ENCODE measurements around the gene AP3S2. TPM values are rescaled to one million over a fixed set of nuclear protein-coding genes. Genes with fewer than 3 reads are reported as not detected.

The AP3S2 gene
- total and polyA plus RNA-seq, 2 of the 13 experiments (the other 11 are each of a cell fraction or from before 2014, with no cell fraction given), result 17.6 to 44.4 TPM

- TF ChIP-seq HMG20A (CRISPR knock-in tag; IDR thresholded peaks at IDR 0.05; ENCODE audit: borderline replicate concordance) (no peak), HMGXB4 (CRISPR knock-in tag; IDR thresholded peaks at IDR 0.05; ENCODE audit: borderline replicate concordance in 1 of 2, low read depth in 1 of 2) (peak in 1 of 2 experiments; percentile 56; a peak in 2 of 4 replicates), ZNF558 (CRISPR knock-in tag; IDR thresholded peaks at IDR 0.05; ENCODE audit: borderline replicate concordance) (0 out of 2 replicates have a peak, but pooled peaks have one; percentile 40), ZNF446 (CRISPR knock-in tag; IDR thresholded peaks at IDR 0.05) (no peak), ZBTB2 (CRISPR knock-in tag; IDR thresholded peaks at IDR 0.05; ENCODE audit: low read depth) (peak; percentile 8; the same call in 1 of the 2 replicates), MAFG (CRISPR knock-in tag; IDR thresholded peaks at IDR 0.05) (no peak), MAFK (conservative IDR thresholded peaks at IDR 0.05 in 1 of 2, IDR thresholded peaks at IDR 0.05 in 1 of 2; ENCODE audit: low read length in 2 of 2) (no peak), WIZ (CRISPR knock-in tag; IDR thresholded peaks at IDR 0.05) (no peak), EZH2 (conservative IDR thresholded peaks at IDR 0.05; ENCODE audit: low read depth, low read length) (no peak), SOX6 (IDR thresholded peaks at IDR 0.05) (no peak), SOX6 (CRISPR knock-in tag; IDR thresholded peaks at IDR 0.05) (no peak), RFXAP (CRISPR knock-in tag; IDR thresholded peaks at IDR 0.05; ENCODE audit: borderline replicate concordance) (no peak), ZFP36L1 (CRISPR knock-in tag; IDR thresholded peaks at IDR 0.05) (no peak), NFIB (CRISPR knock-in tag; IDR thresholded peaks at IDR 0.05; ENCODE audit: borderline replicate concordance) (no peak), IRF9 (CRISPR knock-in tag; IDR thresholded peaks at IDR 0.05; ENCODE audit: borderline replicate concordance) (peak; percentile 51; the same call in 1 of the 2 replicates)
- TF ChIP-seq, protein P1, sequence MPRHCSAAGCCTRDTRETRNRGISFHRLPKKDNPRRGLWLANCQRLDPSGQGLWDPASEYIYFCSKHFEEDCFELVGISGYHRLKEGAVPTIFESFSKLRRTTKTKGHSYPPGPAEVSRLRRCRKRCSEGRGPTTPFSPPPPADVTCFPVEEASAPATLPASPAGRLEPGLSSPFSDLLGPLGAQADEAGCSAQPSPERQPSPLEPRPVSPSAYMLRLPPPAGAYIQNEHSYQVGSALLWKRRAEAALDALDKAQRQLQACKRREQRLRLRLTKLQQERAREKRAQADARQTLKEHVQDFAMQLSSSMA (CRISPR knock-in tag; IDR thresholded peaks at IDR 0.05), result no peak
- TF ChIP-seq, protein P2, sequence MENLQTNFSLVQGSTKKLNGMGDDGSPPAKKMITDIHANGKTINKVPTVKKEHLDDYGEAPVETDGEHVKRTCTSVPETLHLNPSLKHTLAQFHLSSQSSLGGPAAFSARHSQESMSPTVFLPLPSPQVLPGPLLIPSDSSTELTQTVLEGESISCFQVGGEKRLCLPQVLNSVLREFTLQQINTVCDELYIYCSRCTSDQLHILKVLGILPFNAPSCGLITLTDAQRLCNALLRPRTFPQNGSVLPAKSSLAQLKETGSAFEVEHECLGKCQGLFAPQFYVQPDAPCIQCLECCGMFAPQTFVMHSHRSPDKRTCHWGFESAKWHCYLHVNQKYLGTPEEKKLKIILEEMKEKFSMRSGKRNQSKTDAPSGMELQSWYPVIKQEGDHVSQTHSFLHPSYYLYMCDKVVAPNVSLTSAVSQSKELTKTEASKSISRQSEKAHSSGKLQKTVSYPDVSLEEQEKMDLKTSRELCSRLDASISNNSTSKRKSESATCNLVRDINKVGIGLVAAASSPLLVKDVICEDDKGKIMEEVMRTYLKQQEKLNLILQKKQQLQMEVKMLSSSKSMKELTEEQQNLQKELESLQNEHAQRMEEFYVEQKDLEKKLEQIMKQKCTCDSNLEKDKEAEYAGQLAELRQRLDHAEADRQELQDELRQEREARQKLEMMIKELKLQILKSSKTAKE (CRISPR knock-in tag; IDR thresholded peaks at IDR 0.05; ENCODE audit: borderline replicate concordance), result no peak
- TF ChIP-seq, protein P3, sequence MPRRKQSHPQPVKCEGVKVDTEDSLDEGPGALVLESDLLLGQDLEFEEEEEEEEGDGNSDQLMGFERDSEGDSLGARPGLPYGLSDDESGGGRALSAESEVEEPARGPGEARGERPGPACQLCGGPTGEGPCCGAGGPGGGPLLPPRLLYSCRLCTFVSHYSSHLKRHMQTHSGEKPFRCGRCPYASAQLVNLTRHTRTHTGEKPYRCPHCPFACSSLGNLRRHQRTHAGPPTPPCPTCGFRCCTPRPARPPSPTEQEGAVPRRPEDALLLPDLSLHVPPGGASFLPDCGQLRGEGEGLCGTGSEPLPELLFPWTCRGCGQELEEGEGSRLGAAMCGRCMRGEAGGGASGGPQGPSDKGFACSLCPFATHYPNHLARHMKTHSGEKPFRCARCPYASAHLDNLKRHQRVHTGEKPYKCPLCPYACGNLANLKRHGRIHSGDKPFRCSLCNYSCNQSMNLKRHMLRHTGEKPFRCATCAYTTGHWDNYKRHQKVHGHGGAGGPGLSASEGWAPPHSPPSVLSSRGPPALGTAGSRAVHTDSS (CRISPR knock-in tag; conservative IDR thresholded peaks at IDR 0.05), result no peak
- TF ChIP-seq, protein P4, sequence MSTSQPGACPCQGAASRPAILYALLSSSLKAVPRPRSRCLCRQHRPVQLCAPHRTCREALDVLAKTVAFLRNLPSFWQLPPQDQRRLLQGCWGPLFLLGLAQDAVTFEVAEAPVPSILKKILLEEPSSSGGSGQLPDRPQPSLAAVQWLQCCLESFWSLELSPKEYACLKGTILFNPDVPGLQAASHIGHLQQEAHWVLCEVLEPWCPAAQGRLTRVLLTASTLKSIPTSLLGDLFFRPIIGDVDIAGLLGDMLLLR (CRISPR knock-in tag; IDR thresholded peaks at IDR 0.05), result no peak
Measured at GRCh38 chr15:89814112-89814742, 79.6 kb downstream of the AP3S2 start (continued).

Data from HepG2 (cell line).